Choroid plexus epithelial cell (primary cell): ENCODE data around the gene GGTLC1.

Source experiments
- DNase-seq: peaks from one replicate; pipeline ENCODE4 v3.0.0-alpha.2; 2010; ENCODE audit warnings: low read depth
- H3K4me3 ChIP-seq: 2 replicates; pipeline ENCODE4 v1.5.1; 2011; ENCODE audit warnings: low read depth, mild to moderate bottlenecking, control low read depth, low read length, moderate library complexity
- TF ChIP-seq, protein P1 (sequence below): conservative IDR thresholded peaks from 2 replicates; pipeline ENCODE4 v1.5.1; 2011; ENCODE audit warnings: low read depth, mild to moderate bottlenecking, control low read depth, inconsistent platforms, low read length, moderate library complexity

GGTLC1 gene

GRCh38 chr20:23974966-23975365 is 13.6 kb downstream of the GGTLC1 start:
- TF ChIP-seq, protein P1, sequence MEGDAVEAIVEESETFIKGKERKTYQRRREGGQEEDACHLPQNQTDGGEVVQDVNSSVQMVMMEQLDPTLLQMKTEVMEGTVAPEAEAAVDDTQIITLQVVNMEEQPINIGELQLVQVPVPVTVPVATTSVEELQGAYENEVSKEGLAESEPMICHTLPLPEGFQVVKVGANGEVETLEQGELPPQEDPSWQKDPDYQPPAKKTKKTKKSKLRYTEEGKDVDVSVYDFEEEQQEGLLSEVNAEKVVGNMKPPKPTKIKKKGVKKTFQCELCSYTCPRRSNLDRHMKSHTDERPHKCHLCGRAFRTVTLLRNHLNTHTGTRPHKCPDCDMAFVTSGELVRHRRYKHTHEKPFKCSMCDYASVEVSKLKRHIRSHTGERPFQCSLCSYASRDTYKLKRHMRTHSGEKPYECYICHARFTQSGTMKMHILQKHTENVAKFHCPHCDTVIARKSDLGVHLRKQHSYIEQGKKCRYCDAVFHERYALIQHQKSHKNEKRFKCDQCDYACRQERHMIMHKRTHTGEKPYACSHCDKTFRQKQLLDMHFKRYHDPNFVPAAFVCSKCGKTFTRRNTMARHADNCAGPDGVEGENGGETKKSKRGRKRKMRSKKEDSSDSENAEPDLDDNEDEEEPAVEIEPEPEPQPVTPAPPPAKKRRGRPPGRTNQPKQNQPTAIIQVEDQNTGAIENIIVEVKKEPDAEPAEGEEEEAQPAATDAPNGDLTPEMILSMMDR: no peak
- H3K4me3 ChIP-seq: no peak overlapping the region
- DNase-seq: no peak

GRCh38 chr20:23971310-23971709 is 17.3 kb downstream of the GGTLC1 start:
- DNase-seq: no peak
- TF ChIP-seq, protein P1: no peak
- H3K4me3 ChIP-seq: no peak overlapping the region

DNA sequence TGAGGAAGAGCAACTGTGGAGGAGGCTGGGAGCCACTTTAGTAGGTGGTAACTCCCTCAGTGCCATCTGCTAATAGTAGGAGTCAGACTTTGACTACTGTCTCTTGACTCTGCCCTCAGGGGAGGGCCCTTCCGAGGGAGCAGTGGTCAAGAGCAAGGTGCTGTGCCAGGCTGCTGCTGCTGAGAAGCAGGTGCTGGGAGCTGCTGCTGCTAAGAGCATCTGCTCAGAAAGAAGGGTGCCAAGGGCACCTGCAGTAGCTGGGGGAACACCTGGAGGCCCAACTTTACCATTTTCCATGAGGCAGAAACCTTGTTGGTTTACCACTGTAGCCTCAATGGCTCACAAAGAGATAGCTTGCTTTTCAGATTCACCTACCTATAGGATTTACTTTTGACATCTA is 18.5 kb downstream of the GGTLC1 start:
- no peak overlapping the region for H3K4me3 ChIP-seq
- TF ChIP-seq, protein P1: no peak
- DNase-seq: no peak

DNA sequence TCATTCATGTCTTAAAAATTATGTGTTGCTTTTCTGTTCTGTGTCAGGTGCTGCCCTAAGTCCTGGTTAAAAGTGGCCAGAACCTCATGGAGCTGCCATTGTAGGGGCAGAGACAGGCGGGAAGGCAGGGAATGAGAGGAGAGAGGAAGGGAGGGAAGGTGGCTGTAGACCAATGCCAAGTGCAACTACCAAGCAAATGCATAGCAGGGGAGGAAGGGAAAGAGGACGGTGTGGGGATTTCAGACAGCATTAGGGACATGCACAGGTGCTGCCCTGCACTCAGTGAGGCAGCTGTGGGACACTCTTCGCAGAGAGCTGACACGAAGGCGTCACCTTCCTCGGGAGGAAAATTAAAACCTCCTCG is 21.0 kb downstream of the GGTLC1 start:
- TF ChIP-seq, protein P1: no peak
- DNase-seq: no peak

DNA sequence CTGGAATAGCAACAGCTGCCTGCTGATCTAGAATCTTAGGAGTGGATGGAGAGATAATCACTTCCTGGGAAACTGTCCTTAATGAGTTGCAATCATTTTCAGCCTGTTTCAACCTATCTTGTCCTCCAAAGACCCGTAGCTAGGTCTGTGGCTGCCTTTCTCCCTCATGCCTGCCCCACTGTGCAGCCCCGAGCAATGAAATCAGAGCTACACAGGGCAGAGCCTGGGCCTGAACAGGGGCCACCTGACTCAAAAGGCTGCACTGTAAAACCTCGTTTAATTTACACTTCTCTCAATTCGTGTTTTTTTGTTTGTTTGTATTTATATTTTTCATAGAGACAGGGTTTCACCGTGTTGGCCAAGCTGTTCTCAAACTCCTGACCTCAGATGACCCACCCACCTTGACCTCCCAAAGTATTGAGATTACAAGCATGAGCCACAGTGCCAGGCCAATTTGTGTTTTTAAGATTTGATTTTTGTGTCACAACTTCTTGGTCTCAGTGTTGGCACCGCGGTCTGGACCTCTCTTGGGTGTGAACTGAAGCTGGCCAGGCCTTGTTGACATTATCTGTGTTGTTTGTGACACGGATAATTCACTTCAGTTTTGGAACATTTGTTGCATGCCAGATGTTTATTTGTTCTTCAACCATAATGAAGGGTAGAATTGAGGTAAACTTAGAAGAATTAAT is 21.5 kb downstream of the GGTLC1 start:
- TF ChIP-seq, protein P1: no peak
- no peak for DNase-seq
- H3K4me3 ChIP-seq: no peak overlapping the region

More for the DNA sequence above, 21.0 kb downstream of the GGTLC1 start:
- no peak overlapping the region for H3K4me3 ChIP-seq

GRCh38 chr20:23966298-23966697 is 22.3 kb downstream of the GGTLC1 start:
- H3K4me3 ChIP-seq: no peak overlapping the region
- DNase-seq: no peak
- TF ChIP-seq, protein P1: no peak

GRCh38 chr20:23963941-23964340 is 24.6 kb downstream of the GGTLC1 start:
- TF ChIP-seq, protein P1: no peak
- DNase-seq: no peak
- H3K4me3 ChIP-seq: no peak overlapping the region
